GM12872 (cell line): ENCODE data around the gene KLHL22.

Experiments used
- TF ChIP-seq, protein P1 (sequence below): IDR thresholded peaks from 3 replicates; pipeline ENCODE4 v1.5.1; 2011; ENCODE audit warnings: low read depth, mild to moderate bottlenecking, low read length, moderate library complexity; ENCODE audit not compliant: insufficient read depth

Gene KLHL22

GRCh38 chr22:20399866-20400605 is 95.6 kb downstream of the KLHL22 start:
- TF ChIP-seq, protein P1, sequence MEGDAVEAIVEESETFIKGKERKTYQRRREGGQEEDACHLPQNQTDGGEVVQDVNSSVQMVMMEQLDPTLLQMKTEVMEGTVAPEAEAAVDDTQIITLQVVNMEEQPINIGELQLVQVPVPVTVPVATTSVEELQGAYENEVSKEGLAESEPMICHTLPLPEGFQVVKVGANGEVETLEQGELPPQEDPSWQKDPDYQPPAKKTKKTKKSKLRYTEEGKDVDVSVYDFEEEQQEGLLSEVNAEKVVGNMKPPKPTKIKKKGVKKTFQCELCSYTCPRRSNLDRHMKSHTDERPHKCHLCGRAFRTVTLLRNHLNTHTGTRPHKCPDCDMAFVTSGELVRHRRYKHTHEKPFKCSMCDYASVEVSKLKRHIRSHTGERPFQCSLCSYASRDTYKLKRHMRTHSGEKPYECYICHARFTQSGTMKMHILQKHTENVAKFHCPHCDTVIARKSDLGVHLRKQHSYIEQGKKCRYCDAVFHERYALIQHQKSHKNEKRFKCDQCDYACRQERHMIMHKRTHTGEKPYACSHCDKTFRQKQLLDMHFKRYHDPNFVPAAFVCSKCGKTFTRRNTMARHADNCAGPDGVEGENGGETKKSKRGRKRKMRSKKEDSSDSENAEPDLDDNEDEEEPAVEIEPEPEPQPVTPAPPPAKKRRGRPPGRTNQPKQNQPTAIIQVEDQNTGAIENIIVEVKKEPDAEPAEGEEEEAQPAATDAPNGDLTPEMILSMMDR, result no peak

- TF ChIP-seq, protein P1, result no peak
These were observed 97.2 kb downstream of the KLHL22 start for GRCh38 chr22:20398420-20398819.

DNA sequence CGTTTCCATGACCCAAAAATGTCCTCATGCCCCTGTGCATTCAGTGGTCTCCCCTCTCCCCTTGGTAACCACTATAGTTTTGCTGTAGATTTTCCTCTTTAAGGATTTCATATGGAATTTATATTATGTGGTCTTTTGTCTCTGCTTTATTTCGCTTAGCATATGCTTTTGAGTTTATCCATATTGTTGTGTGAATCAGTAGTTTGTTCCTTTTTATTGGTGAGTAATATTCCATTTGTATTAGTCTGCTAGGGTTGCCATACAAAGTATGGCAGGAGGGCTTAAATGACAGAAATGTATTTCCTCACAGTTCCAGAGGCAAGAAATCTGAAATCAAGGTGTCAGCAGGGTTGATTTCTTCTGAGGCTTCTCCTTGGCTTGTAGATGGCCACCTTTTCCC is 98.1 kb downstream of the KLHL22 start:
- TF ChIP-seq, protein P1, result no peak

- TF ChIP-seq, protein P1, result no peak
These were observed 99.0 kb downstream of the KLHL22 start for GRCh38 chr22:20396639-20397038.

DNA sequence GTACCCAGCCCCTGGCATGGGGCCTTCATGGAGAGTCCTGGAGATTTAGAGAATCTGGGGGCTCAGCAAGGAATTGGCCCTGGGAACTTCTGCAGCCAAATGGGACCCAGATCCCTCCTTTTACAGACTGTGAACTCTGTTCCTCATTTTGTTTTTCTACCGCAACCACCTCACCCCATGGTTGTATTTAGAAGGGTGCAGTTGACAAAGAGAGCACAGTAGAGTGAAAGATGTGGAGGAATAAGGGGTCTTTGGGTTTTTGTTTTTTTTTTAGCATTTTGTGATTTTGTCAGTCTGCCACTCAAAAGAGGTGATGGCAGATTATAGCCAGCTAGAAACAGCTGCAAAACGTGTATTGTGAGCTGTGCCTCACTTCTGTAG is 99.7 kb downstream of the KLHL22 start:
- TF ChIP-seq, protein P1, result no peak

DNA sequence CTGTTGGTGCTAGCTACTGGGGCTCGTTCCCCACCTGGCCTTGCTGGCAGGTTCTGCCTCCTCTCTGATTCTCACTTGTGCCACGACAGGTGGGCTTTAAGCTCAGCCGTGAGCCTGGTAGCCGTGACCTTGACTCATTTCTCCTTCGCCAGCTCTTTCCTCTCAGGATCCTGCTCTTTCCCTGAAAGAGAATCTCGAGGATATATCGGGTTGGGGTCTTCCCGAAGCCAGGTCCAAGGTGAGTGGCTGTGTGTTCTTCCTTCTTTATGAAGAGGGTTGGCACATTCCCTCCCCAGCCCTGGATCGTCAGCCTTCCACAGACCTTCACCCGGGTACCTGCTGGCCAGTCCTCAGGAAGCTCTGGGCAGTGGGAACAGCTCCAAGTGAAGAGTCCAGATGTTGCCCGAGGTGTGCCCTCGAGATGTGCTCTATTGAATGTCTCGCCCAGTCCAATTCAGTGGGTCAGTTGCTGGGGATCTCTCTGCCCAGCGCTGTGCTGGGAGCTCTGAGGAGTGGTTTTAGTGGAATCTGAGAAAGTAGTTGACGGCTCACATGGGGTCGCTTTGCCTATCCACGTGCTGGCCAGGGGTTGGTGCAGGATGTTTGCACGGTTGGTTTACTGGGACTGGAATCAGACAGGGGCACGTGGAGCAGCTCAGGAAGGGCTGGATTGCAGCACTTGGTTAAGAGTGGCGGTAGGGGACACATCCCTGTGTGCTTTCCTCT is 100.3 kb downstream of the KLHL22 start:
- TF ChIP-seq, protein P1, result no peak

DNA sequence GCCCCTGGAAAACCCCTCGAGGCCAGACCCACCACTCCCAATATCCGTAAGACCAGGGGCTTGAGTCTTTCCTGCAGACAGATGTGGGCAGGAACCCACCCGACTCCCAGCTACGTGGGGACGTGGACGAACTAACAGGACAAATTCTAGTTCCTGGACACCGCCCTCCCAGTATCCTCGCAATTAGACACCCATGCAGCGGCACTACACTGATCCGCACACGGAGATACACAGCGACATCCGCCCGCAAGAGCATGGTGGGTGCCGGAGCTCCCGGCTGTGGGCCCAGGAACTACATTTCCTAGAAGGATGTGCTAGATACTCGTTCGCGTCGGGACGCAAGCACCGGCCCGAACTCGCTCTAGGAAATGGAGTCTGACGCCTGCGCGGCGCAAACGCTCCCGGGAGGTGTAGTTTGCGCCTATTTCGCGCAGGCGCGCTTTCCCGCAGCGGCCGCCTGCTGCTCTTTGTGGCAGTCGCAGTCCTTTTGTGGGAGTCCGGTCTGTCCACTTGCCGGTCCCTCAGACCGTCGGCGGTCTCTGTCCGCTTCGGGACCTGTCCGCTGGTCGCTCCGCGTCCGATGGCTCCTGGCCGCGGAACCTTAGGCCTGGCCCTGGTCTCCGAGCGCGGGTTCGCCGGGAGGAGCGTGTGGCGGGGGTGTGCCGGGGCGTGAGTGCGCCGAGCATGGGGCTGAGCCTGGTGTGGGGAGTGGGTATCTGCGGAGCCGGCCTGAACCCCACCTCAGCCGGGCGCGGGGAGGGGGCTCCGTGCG is 101.7 kb downstream of the KLHL22 start, which contains the start of gene ZNF74:
Gene ZNF74 (plus strand): TSS at position 447 of the 772 bp plus-strand sequence. CDS start 478 bp downstream, outside the sequence.
- TF ChIP-seq, protein P1, result no peak
